NCI-H146 (cell line): Measurements from ENCODE around the gene LAMB3.
"Not testable (repeated sequence)": the region's sequence is repeated elsewhere in the genome, so short reads cannot be mapped to it uniquely, and the experiment has no call there.

Experiments used
- DNase-seq: peaks from one replicate; lab custom pipeline; 2025; lab: John Stamatoyannopoulos, UW

LAMB3 gene

GRCh38 chr1:209652121-209652735 is at the start of gene LAMB3:
LAMB3 (minus strand) TSS chr1:209652425; CDS start chr1:209650944, 1,481 bp downstream.
- DNase-seq, result no peak

GRCh38 chr1:209700686-209701085 is 48.5 kb upstream of the LAMB3 start:
- DNase-seq, result not testable (repeated sequence)

GRCh38 chr1:209697126-209697525 is 44.9 kb upstream of the LAMB3 start:
- no peak for DNase-seq

GRCh38 chr1:209696673-209697072 is 44.4 kb upstream of the LAMB3 start:
- DNase-seq, result no peak

GRCh38 chr1:209692745-209693504 is 40.7 kb upstream of the LAMB3 start:
- peak; percentile 72 for DNase-seq

GRCh38 chr1:209692296-209692695 is 40.1 kb upstream of the LAMB3 start:
- no peak for DNase-seq

GRCh38 chr1:209691237-209691636 is 39.0 kb upstream of the LAMB3 start:
- DNase-seq, result no peak

GRCh38 chr1:209689477-209689876 is 37.3 kb upstream of the LAMB3 start:
- DNase-seq, result no peak

- DNase-seq, result no peak
Measured at GRCh38 chr1:209688746-209689234, 36.6 kb upstream of the LAMB3 start.

- DNase-seq, result no peak
Measured at GRCh38 chr1:209686322-209686721, 34.1 kb upstream of the LAMB3 start.

GRCh38 chr1:209685821-209686220 is 33.6 kb upstream of the LAMB3 start:
- no peak for DNase-seq

GRCh38 chr1:209678981-209679539 is 26.8 kb upstream of the LAMB3 start:
- DNase-seq, result no peak

GRCh38 chr1:209675565-209676154 is 23.4 kb upstream of the LAMB3 start:
- DNase-seq, result no peak

- DNase-seq, result no peak
Measured at GRCh38 chr1:209674957-209675564, 22.8 kb upstream of the LAMB3 start, which contains the start of gene G0S2. G0S2 (plus strand) TSS chr1:209675412; CDS start chr1:209675685, 273 bp downstream.

- no peak for DNase-seq
Measured at GRCh38 chr1:209673631-209674417, 21.6 kb upstream of the LAMB3 start.

GRCh38 chr1:209672705-209673630 is 20.7 kb upstream of the LAMB3 start:
- no peak for DNase-seq

GRCh38 chr1:209670441-209671082 is 18.3 kb upstream of the LAMB3 start:
- DNase-seq, result no peak

GRCh38 chr1:209667708-209668107 is 15.5 kb upstream of the LAMB3 start:
- DNase-seq, result no peak

GRCh38 chr1:209667103-209667502 is 14.9 kb upstream of the LAMB3 start:
- DNase-seq, result no peak

- no peak for DNase-seq
Measured at GRCh38 chr1:209662879-209663327, 10.7 kb upstream of the LAMB3 start.
